Liver (tissue), 9 donors: Measurements from ENCODE around the gene ARAP2. TPM values are rescaled to one million over a fixed set of nuclear protein-coding genes. Genes with fewer than 3 reads are reported as not detected.

Source experiments
- DNase-seq: peaks from one replicate; pipeline ENCODE4 v3.0.0-alpha.2; 2017; ENCODE audit warnings: low spot score
- H3K27ac ChIP-seq, 2 donors: one replicate each; pipeline ENCODE4 v1.7.0; 2013; ENCODE audit warnings: inconsistent platforms in 2 of 2, low read length in 2 of 2, control low read depth in 1 of 2, low read depth in 1 of 2, mild to moderate bottlenecking in 1 of 2
- H3K27me3 ChIP-seq, 4 donors: one replicate each; pipeline versions ENCODE4 v1.6.1 to v1.7.0; 2013; ENCODE audit warnings: low read length in 3 of 4, inconsistent platforms in 1 of 4, mild to moderate bottlenecking in 1 of 4, moderate library complexity in 1 of 4; ENCODE audit not compliant: control insufficient read depth in 4 of 4, insufficient read depth in 4 of 4
- H3K36me3 ChIP-seq, 4 donors: one replicate each; pipeline versions ENCODE4 v1.6.1 to v1.7.0; 2013; ENCODE audit warnings: low read length in 3 of 4, mild to moderate bottlenecking in 3 of 4, low read depth in 1 of 4, moderate library complexity in 1 of 4; ENCODE audit not compliant: control insufficient read depth in 4 of 4, insufficient read depth in 3 of 4
- H3K4me1 ChIP-seq, 4 donors: one replicate each; pipeline versions ENCODE4 v1.6.1 to v1.7.0; 2013; ENCODE audit warnings: low read length in 3 of 4, mild to moderate bottlenecking in 3 of 4, moderate library complexity in 1 of 4; ENCODE audit not compliant: control insufficient read depth in 4 of 4, insufficient read depth in 4 of 4
- H3K4me3 ChIP-seq, 3 donors: one replicate each; pipeline versions ENCODE4 v1.6.1 to v1.7.0; 2013; ENCODE audit warnings: low read length in 3 of 3, control low read depth in 1 of 3, low read depth in 1 of 3, mild to moderate bottlenecking in 1 of 3
- H3K9ac ChIP-seq, 2 donors: one replicate each; pipeline ENCODE4 v1.7.0; 2013; ENCODE audit warnings: low read length in 2 of 2, mild to moderate bottlenecking in 2 of 2, moderate library complexity in 2 of 2, control low read depth in 1 of 2, low read depth in 1 of 2
- H3K9me3 ChIP-seq, 4 donors: one replicate each; pipeline versions ENCODE4 v1.6.1 to v1.7.0; 2013; ENCODE audit warnings: low read length in 3 of 4; ENCODE audit not compliant: control insufficient read depth in 4 of 4
- CTCF ChIP-seq: fragments of 150-350 bp; IDR thresholded peaks from 2 replicates; pipeline ENCODE4 v1.5.1; 2017; ENCODE audit warnings: improper control_type of control experiment, low read depth, low read length; ENCODE audit not compliant: missing input control
- EGR1 ChIP-seq, 2 donors: IDR thresholded peaks; 2 replicates each; pipeline ENCODE4 v1.6.1; 2016 to 2018; ENCODE audit warnings: antibody characterized with exemption in 2 of 2, low read depth in 2 of 2
- FOXA1 ChIP-seq: IDR thresholded peaks from 2 replicates; pipeline ENCODE4 v1.6.1; 2016; ENCODE audit warnings: antibody characterized with exemption
- FOXA2 ChIP-seq: IDR thresholded peaks from 2 replicates; pipeline ENCODE4 v1.6.1; 2016; ENCODE audit warnings: antibody characterized with exemption
- GABPA ChIP-seq, 2 donors: IDR thresholded peaks in 1 of 2; conservative IDR thresholded peaks in 1 of 2; 2 replicates each; pipeline ENCODE4 v1.6.1; 2016; ENCODE audit warnings: antibody characterized with exemption in 2 of 2, mild to moderate bottlenecking in 1 of 2, moderate library complexity in 1 of 2
- HNF4A ChIP-seq, 2 donors: conservative IDR thresholded peaks; 2 replicates each; pipeline ENCODE4 v1.6.1; 2016; ENCODE audit warnings: antibody characterized with exemption in 2 of 2, mild to moderate bottlenecking in 2 of 2
- HNF4G ChIP-seq: IDR thresholded peaks from 2 replicates; pipeline ENCODE4 v1.6.1; 2016; ENCODE audit warnings: antibody characterized with exemption
- JUND ChIP-seq, 2 donors: IDR thresholded peaks; 2 replicates each; pipeline ENCODE4 v1.6.1; 2016; ENCODE audit warnings: antibody characterized with exemption in 2 of 2
- NR2F2 ChIP-seq: IDR thresholded peaks from 2 replicates; pipeline ENCODE4 v1.6.1; 2016; ENCODE audit warnings: antibody characterized with exemption
- RAD21 ChIP-seq, 2 donors: IDR thresholded peaks; 2 replicates each; pipeline ENCODE4 v1.6.1; 2016; ENCODE audit warnings: antibody characterized with exemption in 2 of 2, mild to moderate bottlenecking in 2 of 2
- REST ChIP-seq: IDR thresholded peaks from 2 replicates; pipeline ENCODE4 v1.6.1; 2016; ENCODE audit warnings: antibody characterized with exemption, mild to moderate bottlenecking
- RXRA ChIP-seq, 2 donors: IDR thresholded peaks; 2 replicates each; pipeline ENCODE4 v1.6.1; 2017 to 2018; ENCODE audit warnings: antibody characterized with exemption in 2 of 2, mild to moderate bottlenecking in 1 of 2
- SP1 ChIP-seq: IDR thresholded peaks from 2 replicates; pipeline ENCODE4 v1.6.1; 2018; ENCODE audit warnings: antibody characterized with exemption, mild to moderate bottlenecking
- TAF1 ChIP-seq: conservative IDR thresholded peaks from 2 replicates; pipeline ENCODE4 v1.6.1; 2016; ENCODE audit warnings: antibody characterized with exemption, mild to moderate bottlenecking
- YY1 ChIP-seq: IDR thresholded peaks from 2 replicates; pipeline ENCODE4 v1.6.1; 2016; ENCODE audit warnings: antibody characterized with exemption, mild to moderate bottlenecking
- ZBTB33 ChIP-seq: IDR thresholded peaks from 2 replicates; pipeline ENCODE4 v1.6.1; 2016; ENCODE audit warnings: antibody characterized with exemption
- polyA plus RNA-seq, 2 donors: library from polyadenylated mRNA; stranded (reverse) in 1 of 2; unstranded in 1 of 2; fragments of 200-250 nt in 1 of 2; fragments of >200 nt in 1 of 2; fragmentation: Nextera tagmentation in 1 of 2; extraction: Ambion mirVana in 1 of 2; gene quantifications; one replicate each; pipeline versions ENCODE4 v1.2.1 to v1.2.3, GENCODE V29; 2013 to 2015
- total RNA-seq, 2 donors: library from RNA; depleted of rRNA; stranded (reverse); fragments of >200 nt; gene quantifications; one replicate each; pipeline ENCODE4 v1.2.3, GENCODE V29; 2014
- TF ChIP-seq, protein P1 (sequence below): IDR thresholded peaks from 2 replicates; pipeline ENCODE4 v1.6.1; 2016; ENCODE audit warnings: antibody characterized with exemption
- TF ChIP-seq, protein P2 (sequence below): IDR thresholded peaks from 2 replicates; pipeline ENCODE4 v1.6.1; 2016; ENCODE audit warnings: antibody characterized with exemption
- donor health status: healthy.
- donor health status: healthy.
- donor health status: healthy.
- donor health status: healthy.
- donor health status: healthy.

ARAP2 gene
- total and polyA plus RNA-seq, 4 donors, result 1.6 to 23.6 (median 5.4) TPM

GRCh38 chr4:36138220-36138619 is 106.1 kb downstream of the ARAP2 start:
- Histone ChIP-seq H3K4me1 (no peaks in the 10 kb centered on the region), H3K9ac (no peak overlapping the region), H3K36me3 (peaks cover 0 to 2% (median 0%) of the 10 kb centered on the region in 4 donors), H3K27ac (no peak overlapping the region), H3K9me3 (no peaks in the 10 kb centered on the region), H3K27me3 (no peaks in the 10 kb centered on the region), H3K4me3 (no peak overlapping the region)
- TF ChIP-seq GABPA (IDR thresholded peaks at IDR 0.05 in 1 of 2, conservative IDR thresholded peaks at IDR 0.05 in 1 of 2) (no peak), HNF4A (conservative IDR thresholded peaks at IDR 0.05) (no peak), FOXA2 (no peak), YY1 (no peak), RAD21 (IDR thresholded peaks at IDR 0.05) (no peak), RXRA (IDR thresholded peaks at IDR 0.05) (no peak), HNF4G (no peak), ZBTB33 (no peak), FOXA1 (no peak), JUND (IDR thresholded peaks at IDR 0.05) (no peak), NR2F2 (no peak), REST (no peak), CTCF (no peak), TAF1 (no peak), EGR1 (IDR thresholded peaks at IDR 0.05; ENCODE audit: low read depth in 2 of 2) (no peak), SP1 (no peak)
- TF ChIP-seq, protein P1, sequence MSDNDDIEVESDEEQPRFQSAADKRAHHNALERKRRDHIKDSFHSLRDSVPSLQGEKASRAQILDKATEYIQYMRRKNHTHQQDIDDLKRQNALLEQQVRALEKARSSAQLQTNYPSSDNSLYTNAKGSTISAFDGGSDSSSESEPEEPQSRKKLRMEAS, result no peak
- TF ChIP-seq, protein P2, sequence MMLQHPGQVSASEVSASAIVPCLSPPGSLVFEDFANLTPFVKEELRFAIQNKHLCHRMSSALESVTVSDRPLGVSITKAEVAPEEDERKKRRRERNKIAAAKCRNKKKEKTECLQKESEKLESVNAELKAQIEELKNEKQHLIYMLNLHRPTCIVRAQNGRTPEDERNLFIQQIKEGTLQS, result no peak
- DNase-seq, result no peak
